ENCODE measurements around the gene KCND3.

Gene KCND3

DNA sequence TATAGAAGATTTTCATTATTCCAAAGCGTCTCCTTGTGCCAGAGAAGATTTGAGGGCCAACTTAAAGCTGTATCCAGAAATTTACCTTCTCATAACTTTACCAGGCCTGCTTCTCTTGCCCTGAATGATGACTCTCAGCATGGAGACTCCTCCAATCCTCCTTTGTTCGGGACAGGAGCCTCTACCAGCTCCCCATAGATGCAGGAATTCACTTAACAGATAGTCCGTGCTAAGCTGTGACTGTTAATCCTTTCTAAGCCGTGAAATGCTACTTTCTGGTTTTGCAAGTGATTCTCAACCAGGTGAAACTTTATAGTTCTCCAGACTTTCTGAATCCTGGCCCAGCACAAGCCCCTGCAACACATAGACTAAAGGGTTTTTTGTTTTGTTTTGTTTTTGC, 31.8 kb upstream of the KCND3 start:
- H3K27ac ChIP-seq = no peak overlapping the region
- TF ChIP-seq ZFX (IDR thresholded peaks at IDR 0.05; ENCODE audit: borderline replicate concordance) = no peak
- TF ChIP-seq, protein P1, sequence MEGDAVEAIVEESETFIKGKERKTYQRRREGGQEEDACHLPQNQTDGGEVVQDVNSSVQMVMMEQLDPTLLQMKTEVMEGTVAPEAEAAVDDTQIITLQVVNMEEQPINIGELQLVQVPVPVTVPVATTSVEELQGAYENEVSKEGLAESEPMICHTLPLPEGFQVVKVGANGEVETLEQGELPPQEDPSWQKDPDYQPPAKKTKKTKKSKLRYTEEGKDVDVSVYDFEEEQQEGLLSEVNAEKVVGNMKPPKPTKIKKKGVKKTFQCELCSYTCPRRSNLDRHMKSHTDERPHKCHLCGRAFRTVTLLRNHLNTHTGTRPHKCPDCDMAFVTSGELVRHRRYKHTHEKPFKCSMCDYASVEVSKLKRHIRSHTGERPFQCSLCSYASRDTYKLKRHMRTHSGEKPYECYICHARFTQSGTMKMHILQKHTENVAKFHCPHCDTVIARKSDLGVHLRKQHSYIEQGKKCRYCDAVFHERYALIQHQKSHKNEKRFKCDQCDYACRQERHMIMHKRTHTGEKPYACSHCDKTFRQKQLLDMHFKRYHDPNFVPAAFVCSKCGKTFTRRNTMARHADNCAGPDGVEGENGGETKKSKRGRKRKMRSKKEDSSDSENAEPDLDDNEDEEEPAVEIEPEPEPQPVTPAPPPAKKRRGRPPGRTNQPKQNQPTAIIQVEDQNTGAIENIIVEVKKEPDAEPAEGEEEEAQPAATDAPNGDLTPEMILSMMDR (IDR thresholded peaks at IDR 0.05) = no peak

DNA sequence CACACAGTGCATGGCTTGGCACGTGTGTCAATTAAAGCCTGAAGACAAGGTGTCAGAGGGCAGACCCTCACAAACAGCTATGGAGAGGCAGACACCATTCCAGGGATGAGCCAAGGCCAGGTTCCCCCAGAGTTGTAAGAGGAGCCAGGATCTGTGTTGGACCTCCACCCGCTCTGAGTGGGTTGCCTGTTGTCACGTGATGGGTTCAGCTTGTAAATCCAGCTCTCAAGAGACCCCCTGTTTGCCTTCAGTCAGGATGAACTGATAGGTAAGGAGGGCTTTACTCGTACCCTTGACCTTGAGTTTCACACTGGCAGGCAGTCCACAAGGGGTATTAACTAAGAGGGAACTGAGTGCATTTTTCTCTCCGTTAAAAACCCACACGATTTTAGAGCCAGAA, 27.7 kb upstream of the KCND3 start:
- no peak overlapping the region for H3K27ac ChIP-seq
- TF ChIP-seq, protein P1 (IDR thresholded peaks at IDR 0.05) = no peak
- TF ChIP-seq ZFX (IDR thresholded peaks at IDR 0.05; ENCODE audit: borderline replicate concordance) = no peak

DNA sequence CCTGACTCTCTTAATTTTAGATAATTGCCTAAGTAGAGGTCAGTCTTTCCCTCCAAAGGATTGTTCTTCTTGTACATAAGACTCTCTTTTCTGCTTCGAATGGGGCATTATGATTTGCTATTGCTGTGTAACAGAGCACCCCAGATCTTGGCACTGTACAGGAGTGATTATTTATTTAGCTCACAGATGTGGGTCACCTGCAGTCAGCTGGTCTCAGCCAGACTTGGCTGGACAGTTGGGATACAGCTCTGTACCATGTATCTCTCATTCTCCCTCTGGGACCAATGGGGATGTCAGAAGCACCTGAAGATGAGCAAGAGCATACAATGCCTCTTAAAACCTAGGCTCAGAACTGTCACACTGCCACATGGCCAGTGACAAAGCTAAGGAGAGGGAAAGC, 23.4 kb upstream of the KCND3 start:
- no peak overlapping the region for H3K27ac ChIP-seq
- TF ChIP-seq, protein P1 (IDR thresholded peaks at IDR 0.05) = no peak
- TF ChIP-seq ZFX (IDR thresholded peaks at IDR 0.05; ENCODE audit: borderline replicate concordance) = no peak

DNA sequence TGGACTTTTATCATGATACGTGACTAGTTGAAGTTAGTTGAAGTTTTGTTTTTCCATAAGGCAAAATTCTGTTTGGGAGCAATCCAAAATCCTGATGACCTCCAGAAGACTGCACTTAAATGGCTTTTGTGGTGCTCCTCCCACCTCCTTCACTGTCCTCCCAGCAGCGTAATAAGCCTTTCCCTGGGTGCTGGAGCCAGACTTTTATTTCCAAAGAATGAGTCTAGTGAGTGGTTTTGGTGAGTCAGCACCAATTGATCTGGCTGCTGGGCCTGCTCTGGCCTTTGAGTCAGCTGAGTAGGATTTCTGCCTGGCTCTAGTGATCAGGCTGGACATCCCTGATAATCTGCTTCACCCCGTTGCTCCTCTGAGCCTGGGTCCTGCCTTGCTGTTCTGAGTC, 21.7 kb upstream of the KCND3 start:
- TF ChIP-seq, protein P1 (IDR thresholded peaks at IDR 0.05) = no peak
- no peak overlapping the region for H3K27ac ChIP-seq

DNA sequence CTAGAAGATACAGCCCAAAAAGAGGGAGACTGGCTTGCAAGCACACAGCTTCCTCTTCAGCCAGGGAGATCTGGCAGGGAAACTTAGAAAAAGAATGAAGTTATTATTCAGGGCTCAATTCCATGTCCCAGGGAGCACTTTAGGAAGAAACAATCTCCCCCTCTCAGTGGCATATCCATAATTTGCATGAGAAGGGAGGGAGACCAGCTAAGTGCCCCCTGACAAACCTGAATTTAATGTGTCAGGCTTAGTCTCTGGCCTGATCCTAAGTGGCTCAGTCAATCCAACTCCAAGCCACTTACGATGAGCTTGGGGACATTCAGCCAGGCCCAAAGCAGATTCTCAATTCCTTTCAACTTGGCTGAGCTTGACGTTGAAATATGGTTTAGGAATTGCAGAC, 17.7 kb upstream of the KCND3 start:
- no peak for TF ChIP-seq ZFX (IDR thresholded peaks at IDR 0.05; ENCODE audit: borderline replicate concordance)
- TF ChIP-seq, protein P1 (IDR thresholded peaks at IDR 0.05) = no peak
- no peak overlapping the region for H3K27ac ChIP-seq

DNA sequence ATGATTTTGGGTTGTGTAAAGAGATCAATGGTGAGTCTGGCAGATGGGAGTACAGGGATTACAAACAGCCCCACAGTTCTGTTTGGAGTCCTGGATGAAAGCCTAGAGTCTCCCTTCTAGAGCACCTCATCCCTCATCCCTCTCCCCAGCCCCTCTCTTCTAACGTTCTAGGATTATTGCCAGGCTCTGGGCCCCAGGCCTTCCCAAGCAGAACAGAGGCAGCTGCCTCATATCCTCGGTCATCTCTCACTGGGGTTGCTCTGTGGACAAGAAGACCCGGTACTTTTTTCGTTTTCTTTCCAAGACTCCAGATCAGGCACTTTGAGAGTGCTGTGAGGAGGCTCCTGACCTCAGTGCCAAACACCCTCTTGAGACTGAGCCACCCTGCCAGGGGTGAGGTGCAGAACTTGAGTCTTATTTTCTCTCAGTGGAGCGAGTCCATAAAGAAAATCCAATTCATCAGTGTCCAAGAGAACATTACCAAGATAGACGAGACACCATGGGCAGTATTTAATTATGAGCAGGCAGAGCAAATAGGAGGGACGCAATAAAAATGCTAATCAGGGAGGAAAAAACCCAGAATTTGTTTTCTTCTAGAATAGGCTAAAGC, 17.1 kb upstream of the KCND3 start:
- no peak for TF ChIP-seq ZFX (IDR thresholded peaks at IDR 0.05; ENCODE audit: borderline replicate concordance)
- TF ChIP-seq, protein P1 (IDR thresholded peaks at IDR 0.05) = no peak
- H3K27ac ChIP-seq = no peak overlapping the region

DNA sequence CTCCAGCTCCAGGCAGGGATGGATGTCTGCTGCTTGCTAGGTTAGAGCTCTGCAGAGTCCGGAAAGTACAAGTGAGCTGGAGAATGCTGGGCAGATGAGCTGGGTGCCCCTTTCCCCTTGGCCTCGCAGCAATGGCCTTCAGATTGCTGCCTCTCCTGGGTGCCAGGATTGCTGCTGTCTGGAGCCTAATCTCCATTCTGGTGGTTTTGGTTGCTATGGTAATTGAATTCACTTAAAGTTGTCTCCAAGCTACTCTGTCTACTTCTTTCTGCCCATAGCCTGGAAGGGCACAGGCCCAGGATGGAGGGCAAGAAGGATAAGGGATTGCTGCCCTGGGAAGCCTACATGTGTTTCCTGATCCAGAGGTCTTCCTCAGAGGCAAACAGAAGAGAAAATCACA, 14.6 kb upstream of the KCND3 start:
- TF ChIP-seq, protein P1 (IDR thresholded peaks at IDR 0.05) = no peak
- no peak for TF ChIP-seq ZFX (IDR thresholded peaks at IDR 0.05; ENCODE audit: borderline replicate concordance)
- H3K27ac ChIP-seq = no peak overlapping the region

All from 22Rv1 (cell line).